Activated CD8-positive, alpha-beta memory T cell treated with anti-CD3 and anti-CD28 coated beads for 4 hours (primary cell): Measurements from ENCODE around the gene CMPK2.
"Not testable (repeated sequence)": the region's sequence is repeated elsewhere in the genome, so short reads cannot be mapped to it uniquely, and the experiment has no call there.

Source experiments
- DNase-seq, 2 donors: peaks; one replicate each; pipeline ENCODE4 v3.0.0-alpha.2; 2020; ENCODE audit warnings: low read depth in 2 of 2

Gene CMPK2

GRCh38 chr2:6881046-6881445 is 15.3 kb upstream of the CMPK2 start:
- no peak for DNase-seq

GRCh38 chr2:6880200-6880733 is 14.6 kb upstream of the CMPK2 start:
- DNase-seq: no peak

- DNase-seq: no peak
Measured at GRCh38 chr2:6879011-6879410, 13.3 kb upstream of the CMPK2 start.

- DNase-seq: no peak
Measured at GRCh38 chr2:6878549-6878948, 12.8 kb upstream of the CMPK2 start.

GRCh38 chr2:6877402-6878304 is 11.9 kb upstream of the CMPK2 start, which contains the start of gene RSAD2:
Gene RSAD2, plus strand, starts transcription at chr2:6877777. Its CDS starts 24 bp downstream, at chr2:6877801.
- DNase-seq: peak in 1 of 2 donors; percentile 20

GRCh38 chr2:6876309-6876708 is 10.6 kb upstream of the CMPK2 start:
- DNase-seq: no peak

- DNase-seq: no peak
Measured at GRCh38 chr2:6874032-6874431, 8.3 kb upstream of the CMPK2 start.

- no peak for DNase-seq
Measured at GRCh38 chr2:6872394-6872793, 6.7 kb upstream of the CMPK2 start.

GRCh38 chr2:6866982-6867381 is 1.3 kb upstream of the CMPK2 start:
- no peak for DNase-seq

GRCh38 chr2:6866275-6866671 is 566 bp upstream of the CMPK2 start:
- DNase-seq: peak in 1 of 2 donors; percentile 21

GRCh38 chr2:6864923-6865345 is 773 bp downstream of the CMPK2 start:
- DNase-seq: no peak

- no peak for DNase-seq
Measured at GRCh38 chr2:6864231-6864754, 1.4 kb downstream of the CMPK2 start.

GRCh38 chr2:6863792-6864191 is 1.9 kb downstream of the CMPK2 start:
- DNase-seq: no peak

- no peak for DNase-seq
Measured at GRCh38 chr2:6860296-6860695, 5.4 kb downstream of the CMPK2 start.

- not testable (repeated sequence) for DNase-seq
Measured at GRCh38 chr2:6858466-6859027, 7.2 kb downstream of the CMPK2 start.

GRCh38 chr2:6856548-6856920 is 9.2 kb downstream of the CMPK2 start:
- no peak for DNase-seq

- DNase-seq: no peak
Measured at GRCh38 chr2:6855860-6856547, 9.7 kb downstream of the CMPK2 start.

GRCh38 chr2:6854416-6854815 is 11.3 kb downstream of the CMPK2 start:
- DNase-seq: no peak

GRCh38 chr2:6852195-6852594 is 13.5 kb downstream of the CMPK2 start:
- DNase-seq: no peak

GRCh38 chr2:6846967-6847681 is 18.6 kb downstream of the CMPK2 start:
- DNase-seq: no peak

GRCh38 chr2:6846540-6846939 is 19.2 kb downstream of the CMPK2 start:
- no peak for DNase-seq
